ENCODE data around the gene DDRGK1. TPM values are rescaled to one million over a fixed set of nuclear protein-coding genes. Genes with fewer than 3 reads are reported as not detected.

DDRGK1 gene
- total RNA-seq, 6 experiments from 2014 or later = 30.3 to 68.3 (median 31.5) TPM

- Mint-ChIP-seq H3K27ac (no peak overlapping the region), H3K27me3 (ENCODE audit: insufficient read depth) (peaks cover 8% of the 10 kb centered on the region; the same call in 1 of the 2 replicates)
Measured at GRCh38 chr20:3171391-3172125, 32.9 kb downstream of the DDRGK1 start.

GRCh38 chr20:3168829-3169590, 35.5 kb downstream of the DDRGK1 start:
- no peaks in the 10 kb centered on the region for H3K36me3 Mint-ChIP-seq (ENCODE audit: low read depth)
- no peaks in the 10 kb centered on the region for H3K4me1 Mint-ChIP-seq (ENCODE audit: low read depth)
- H3K27ac Mint-ChIP-seq = no peak overlapping the region
- no peak for DNase-seq
- no peak for TF ChIP-seq CTCF (IDR thresholded peaks at IDR 0.05)
- peaks cover 4% of the 10 kb centered on the region; the same call in 1 of the 2 replicates for H3K27me3 Mint-ChIP-seq (ENCODE audit: insufficient read depth)
- H3K9me3 Mint-ChIP-seq = no peaks in the 10 kb centered on the region
- no peak overlapping the region for H3K4me3 Mint-ChIP-seq

More at GRCh38 chr20:3171391-3172125, 32.9 kb downstream of the DDRGK1 start:
- TF ChIP-seq CTCF (IDR thresholded peaks at IDR 0.05) = no peak
- H3K4me1 Mint-ChIP-seq (ENCODE audit: low read depth) = peaks cover 14% of the 10 kb centered on the region
- DNase-seq = no peak
- H3K4me3 Mint-ChIP-seq = no peak overlapping the region
- H3K9me3 Mint-ChIP-seq = no peaks in the 10 kb centered on the region
- no peaks in the 10 kb centered on the region for H3K36me3 Mint-ChIP-seq (ENCODE audit: low read depth)

GRCh38 chr20:3168079-3168828, 36.2 kb downstream of the DDRGK1 start:
- Mint-ChIP-seq H3K27ac (no peak overlapping the region), H3K9me3 (no peaks in the 10 kb centered on the region), H3K4me3 (no peak overlapping the region), H3K27me3 (ENCODE audit: insufficient read depth) (peaks cover 4% of the 10 kb centered on the region), H3K4me1 (ENCODE audit: low read depth) (no peaks in the 10 kb centered on the region), H3K36me3 (ENCODE audit: low read depth) (no peaks in the 10 kb centered on the region)
- no peak for TF ChIP-seq CTCF (IDR thresholded peaks at IDR 0.05)
- DNase-seq = no peak

GRCh38 chr20:3167738-3168078, 36.8 kb downstream of the DDRGK1 start:
- H3K4me3 Mint-ChIP-seq = no peak overlapping the region
- H3K36me3 Mint-ChIP-seq (ENCODE audit: low read depth) = no peaks in the 10 kb centered on the region
- no peaks in the 10 kb centered on the region for H3K9me3 Mint-ChIP-seq
- no peak for DNase-seq
- H3K27me3 Mint-ChIP-seq (ENCODE audit: insufficient read depth) = peaks cover 4% of the 10 kb centered on the region
- H3K27ac Mint-ChIP-seq = no peak overlapping the region
- no peaks in the 10 kb centered on the region for H3K4me1 Mint-ChIP-seq (ENCODE audit: low read depth)
- no peak for TF ChIP-seq CTCF (IDR thresholded peaks at IDR 0.05)

- Mint-ChIP-seq H3K36me3 (ENCODE audit: low read depth) (no peaks in the 10 kb centered on the region), H3K9me3 (no peaks in the 10 kb centered on the region), H3K4me3 (no peak overlapping the region), H3K27ac (no peak overlapping the region), H3K27me3 (ENCODE audit: insufficient read depth) (peaks cover 2% of the 10 kb centered on the region), H3K4me1 (ENCODE audit: low read depth) (no peaks in the 10 kb centered on the region)
- no peak for TF ChIP-seq CTCF (IDR thresholded peaks at IDR 0.05)
- DNase-seq = no peak
Measured at GRCh38 chr20:3166913-3167342, 37.6 kb downstream of the DDRGK1 start.
